LNCAP (cell line): ENCODE data around the gene CTSH.

ENCODE experiments used
- CTCF ChIP-seq: fragments of 450-650 bp; IDR thresholded peaks from 2 replicates; pipeline ENCODE4 v1.5.1; 2017; ENCODE audit warnings: mild to moderate bottlenecking

The CTSH gene

GRCh38 chr15:78928616-78929093, 16.2 kb downstream of the CTSH start:
- no peak for TF ChIP-seq CTCF

DNA sequence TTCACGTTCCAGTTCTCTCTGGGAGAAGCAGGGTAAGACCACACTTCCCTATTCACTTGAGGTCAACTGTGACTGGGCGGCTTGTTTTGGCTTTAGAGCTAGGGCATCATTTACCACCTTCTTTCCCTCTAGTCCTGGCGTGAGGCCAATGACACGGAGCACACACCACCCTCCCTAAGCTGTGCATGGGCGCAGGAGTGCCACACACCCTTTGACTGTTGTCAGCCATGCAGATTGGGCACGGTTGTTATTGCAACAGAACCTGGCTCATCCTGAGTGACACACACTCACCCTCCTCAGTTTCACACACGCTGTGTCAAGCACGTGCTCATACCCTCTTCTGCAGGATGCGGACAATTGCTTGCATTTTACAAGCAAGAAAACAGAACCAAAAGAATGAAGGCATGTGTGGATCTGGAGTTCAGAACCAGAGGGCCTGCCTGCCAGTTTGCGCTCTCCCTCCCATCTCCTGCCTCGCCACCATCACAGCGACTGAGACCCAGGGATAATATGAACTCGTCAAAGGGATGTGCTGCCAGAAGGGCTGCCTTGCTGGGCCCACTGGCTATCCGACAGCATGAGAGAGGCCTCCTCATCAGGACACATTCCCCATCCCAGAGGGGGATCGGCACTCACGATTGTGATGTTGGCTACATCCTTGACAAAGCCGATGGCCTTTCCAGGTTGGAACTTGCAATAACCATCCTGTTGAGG, 17.6 kb downstream of the CTSH start:
- no peak for TF ChIP-seq CTCF

- no peak for TF ChIP-seq CTCF
Observed at GRCh38 chr15:78925956-78926743, 18.7 kb downstream of the CTSH start.

- no peak for TF ChIP-seq CTCF
Observed at GRCh38 chr15:78925076-78925624, 19.7 kb downstream of the CTSH start.

GRCh38 chr15:78923480-78924360, 21.1 kb downstream of the CTSH start:
- no peak for TF ChIP-seq CTCF

GRCh38 chr15:78923015-78923414, 21.8 kb downstream of the CTSH start:
- TF ChIP-seq CTCF: no peak

DNA sequence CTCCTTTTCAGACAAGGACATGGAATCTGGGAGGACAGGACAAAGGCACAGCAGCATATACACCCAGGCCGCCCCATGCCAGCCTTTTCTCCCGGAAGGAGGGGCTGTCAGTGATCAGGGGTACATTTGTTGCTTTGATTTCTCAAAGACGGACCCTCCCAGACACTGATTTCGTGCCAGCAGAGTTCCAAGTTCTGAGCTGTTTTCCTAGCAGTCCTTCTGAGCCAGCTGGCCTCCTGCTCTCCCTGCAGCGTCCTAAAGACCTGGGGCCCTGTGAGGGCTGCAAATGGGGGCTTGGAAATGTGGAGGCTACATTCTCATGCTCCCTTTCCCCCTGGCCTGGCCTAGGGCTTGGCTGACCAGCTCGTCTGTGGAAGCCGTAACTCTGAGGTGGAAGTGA, 22.3 kb downstream of the CTSH start:
- TF ChIP-seq CTCF: no peak
